GM21528 (cell line): ENCODE measurements around the gene CDHR5.

Experiments used
- ATAC-seq: cut with Tn5 transposase; IDR thresholded peaks from one replicate; pipeline ENCODE4 v1.9.1; 2021; ENCODE audit warnings: mild to moderate bottlenecking, moderate library complexity; ENCODE audit not compliant: unreplicated experiment, low FRiP score

Gene CDHR5

DNA sequence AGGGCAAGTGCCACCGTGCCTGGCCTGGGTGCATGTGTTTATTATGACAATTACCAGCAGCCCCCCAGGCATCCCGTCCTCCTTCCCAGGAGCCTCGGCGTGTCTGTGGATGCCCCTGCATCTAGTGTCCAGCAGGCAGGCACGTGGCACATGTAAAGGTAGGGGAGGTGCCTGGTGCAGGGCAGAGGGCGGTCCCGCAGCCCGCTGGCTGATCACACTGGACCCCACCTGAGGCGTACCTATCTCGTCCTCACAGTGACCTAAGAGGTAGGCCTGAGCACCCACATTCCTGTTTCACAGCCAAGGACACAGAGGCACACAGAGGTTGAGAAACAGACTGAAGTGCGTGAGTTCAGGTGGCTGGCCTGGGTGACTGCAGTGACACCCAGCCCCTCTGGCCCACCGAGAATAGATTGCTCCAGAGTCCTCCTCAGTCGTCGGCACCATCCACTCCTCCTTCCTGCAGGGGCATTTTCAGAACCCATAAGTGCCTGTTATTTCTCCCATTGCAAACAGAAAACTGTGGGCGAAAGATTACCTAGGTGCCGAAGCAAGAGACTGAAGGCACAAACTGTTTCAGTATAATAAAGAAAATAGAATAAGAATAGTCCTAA lies 51.5 kb downstream of the CDHR5 start:
- no peak for ATAC-seq

DNA sequence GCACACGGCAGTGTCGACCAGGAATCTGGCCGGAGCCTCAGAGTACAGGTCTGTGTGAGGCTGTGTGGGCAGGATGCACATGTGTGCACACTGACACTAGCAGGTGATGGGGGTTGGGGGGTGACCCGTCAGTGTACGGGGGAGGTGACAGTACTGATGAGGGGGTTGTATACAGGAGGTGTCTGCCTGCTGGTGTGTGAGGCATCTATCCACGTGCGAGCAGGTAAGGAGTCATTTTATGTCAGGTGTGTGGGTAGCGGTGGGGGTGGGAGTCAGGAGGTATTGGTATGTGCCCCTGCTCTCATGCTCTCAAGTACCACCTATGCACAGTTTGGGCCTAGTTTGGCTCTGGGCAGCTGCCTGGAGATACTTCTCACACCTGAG lies 53.0 kb downstream of the CDHR5 start:
- no peak for ATAC-seq

DNA sequence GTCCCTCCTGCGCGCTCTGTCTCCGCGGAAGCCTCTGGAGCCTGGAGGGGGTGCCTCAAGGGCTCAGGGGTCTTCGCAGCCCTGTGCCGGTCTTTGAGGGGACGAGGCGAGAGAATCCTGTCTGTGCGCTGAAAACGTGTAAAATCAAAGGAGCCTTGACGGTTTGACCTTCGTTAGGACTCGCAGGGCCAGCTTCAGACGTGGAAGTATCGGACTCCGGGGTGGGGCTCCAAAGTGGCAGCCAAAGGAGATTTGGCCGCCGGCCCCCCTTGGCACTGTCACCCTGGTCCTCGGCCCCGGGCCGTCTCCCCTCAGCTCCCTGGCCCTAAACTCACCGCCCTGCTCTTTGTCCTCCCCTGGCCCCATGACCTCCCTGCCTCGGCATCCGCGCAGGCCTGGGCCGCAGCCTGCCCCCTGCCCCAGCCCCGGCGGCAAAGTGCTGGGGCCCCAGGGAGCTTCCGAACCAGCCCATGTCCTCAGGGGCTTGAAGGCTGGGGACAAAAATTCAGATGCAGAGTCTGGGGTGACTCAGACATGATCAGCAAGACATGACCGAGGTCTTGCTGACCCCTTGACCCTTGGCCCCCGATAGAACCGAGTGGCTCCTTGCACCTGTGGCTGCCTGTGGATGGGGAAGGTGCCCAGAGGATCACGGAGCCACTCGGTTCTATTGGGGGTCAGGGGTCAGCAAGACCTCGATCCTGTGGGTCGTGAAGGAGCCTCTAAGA lies 55.4 kb downstream of the CDHR5 start:
- no peak for ATAC-seq

DNA sequence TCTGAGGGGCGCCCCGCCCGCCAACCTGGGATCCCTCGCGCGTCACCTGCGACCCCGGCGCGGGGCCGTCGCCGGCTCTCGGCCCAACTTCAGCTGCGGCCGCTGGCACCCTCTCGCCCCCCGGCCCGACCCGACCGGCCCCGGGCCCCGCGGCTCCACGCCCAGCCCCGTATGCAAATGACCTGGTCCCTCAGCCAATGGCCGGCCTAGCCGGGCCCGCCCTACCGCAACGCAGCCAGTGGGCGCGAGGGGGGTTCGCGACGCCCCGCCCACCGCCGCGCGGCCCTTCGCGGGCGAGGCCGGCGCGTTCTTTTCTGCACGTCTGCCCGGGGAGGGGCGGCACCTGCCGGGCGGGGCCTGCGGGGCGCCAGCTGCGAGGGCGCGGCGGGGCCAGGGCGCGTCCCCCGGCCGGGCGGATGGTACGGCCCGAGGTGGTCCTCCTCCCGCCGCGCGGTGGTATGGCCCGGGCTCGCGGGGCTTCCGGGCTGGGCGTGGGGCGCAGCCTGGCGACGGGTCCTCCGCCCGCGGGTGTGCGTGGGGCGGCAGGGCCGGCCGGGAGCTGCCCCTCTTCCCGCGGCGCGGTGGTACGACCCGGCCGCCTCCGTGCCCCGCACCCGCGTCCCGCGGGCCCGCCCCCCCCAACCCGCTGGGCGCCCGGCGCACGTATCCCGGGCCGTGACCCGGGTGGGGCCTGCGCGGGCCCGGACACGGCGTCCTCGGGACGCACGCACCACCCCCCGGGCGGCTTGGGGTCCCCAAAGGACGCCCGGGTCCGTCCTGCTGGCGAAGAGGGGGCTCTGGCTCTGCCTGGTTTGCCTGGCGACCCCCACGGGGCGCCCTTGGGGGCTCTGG lies 56.2 kb downstream of the CDHR5 start:
- ATAC-seq: peak; percentile 78

DNA sequence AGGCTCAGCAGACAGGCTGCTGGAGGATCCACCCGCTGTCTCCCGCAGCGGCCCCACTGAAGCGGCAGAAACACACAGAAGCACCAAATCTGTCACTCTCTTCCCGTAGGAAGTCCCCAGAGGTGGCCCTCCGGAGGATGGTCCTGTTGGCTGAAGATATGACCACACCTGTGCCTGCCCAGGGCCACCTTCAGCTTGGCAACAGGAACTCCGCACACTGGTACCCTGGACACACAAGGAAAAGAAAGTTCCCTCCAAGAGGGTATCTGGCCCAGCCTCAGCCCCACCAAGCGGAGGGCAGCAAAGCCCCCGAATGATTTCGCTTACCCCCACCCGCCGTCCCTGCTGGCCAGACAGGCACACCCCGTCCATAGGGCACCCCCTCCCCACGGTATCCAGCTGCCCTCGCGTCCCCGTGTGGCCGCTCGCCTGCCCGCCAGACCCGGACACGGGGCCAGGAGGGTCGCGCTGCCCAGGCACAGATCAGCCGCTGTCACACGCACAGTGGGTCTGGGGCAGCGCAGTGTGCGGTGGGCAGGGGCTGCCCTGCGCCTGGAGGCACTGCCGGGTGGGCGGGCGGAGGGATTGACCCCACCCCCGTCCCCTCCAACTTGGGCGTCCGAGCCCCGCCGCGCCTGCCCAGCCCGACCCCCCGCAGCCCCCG lies 57.0 kb downstream of the CDHR5 start:
- ATAC-seq: no peak

DNA sequence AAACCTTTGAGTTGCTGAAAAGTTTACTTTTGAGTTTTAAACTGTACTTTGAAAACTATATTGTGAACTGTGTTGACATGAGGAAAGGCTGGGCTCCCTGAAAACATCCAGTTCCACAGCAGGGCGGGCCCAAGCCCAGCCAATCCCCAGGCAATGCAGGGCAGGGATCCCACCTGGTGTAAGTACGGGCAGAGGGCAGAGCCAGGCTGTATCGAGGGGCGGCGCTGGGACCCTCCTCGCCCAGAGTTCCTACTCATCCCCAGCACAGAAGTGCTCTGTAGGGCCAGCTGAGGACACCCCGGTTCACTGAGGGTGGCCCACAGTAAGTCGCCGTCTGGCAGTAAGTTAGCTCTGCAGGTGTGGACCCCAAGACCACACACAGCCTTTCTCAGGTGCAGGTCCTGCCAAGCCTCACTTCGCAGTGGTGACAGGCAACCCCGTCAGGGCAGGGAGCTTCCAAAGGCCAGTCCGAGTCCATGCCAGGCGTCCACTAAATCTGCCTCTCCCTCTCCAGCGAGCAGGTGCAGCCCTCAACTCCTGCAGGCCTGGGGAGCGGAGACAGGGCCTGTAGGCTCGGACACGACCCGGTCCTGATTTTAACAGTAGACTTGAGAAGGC lies 57.6 kb downstream of the CDHR5 start:
- no peak for ATAC-seq
